GM19397 (cell line): Measurements from ENCODE around the gene ALDOC.
"Not testable (repeated sequence)": the region's sequence is repeated elsewhere in the genome, so short reads cannot be mapped to it uniquely, and the experiment has no call there.

Source experiments
- ATAC-seq: cut with Tn5 transposase; IDR thresholded peaks from one replicate; pipeline ENCODE4 v1.9.1; 2021; ENCODE audit warnings: mild to moderate bottlenecking, moderate library complexity; ENCODE audit not compliant: unreplicated experiment

ALDOC gene

DNA sequence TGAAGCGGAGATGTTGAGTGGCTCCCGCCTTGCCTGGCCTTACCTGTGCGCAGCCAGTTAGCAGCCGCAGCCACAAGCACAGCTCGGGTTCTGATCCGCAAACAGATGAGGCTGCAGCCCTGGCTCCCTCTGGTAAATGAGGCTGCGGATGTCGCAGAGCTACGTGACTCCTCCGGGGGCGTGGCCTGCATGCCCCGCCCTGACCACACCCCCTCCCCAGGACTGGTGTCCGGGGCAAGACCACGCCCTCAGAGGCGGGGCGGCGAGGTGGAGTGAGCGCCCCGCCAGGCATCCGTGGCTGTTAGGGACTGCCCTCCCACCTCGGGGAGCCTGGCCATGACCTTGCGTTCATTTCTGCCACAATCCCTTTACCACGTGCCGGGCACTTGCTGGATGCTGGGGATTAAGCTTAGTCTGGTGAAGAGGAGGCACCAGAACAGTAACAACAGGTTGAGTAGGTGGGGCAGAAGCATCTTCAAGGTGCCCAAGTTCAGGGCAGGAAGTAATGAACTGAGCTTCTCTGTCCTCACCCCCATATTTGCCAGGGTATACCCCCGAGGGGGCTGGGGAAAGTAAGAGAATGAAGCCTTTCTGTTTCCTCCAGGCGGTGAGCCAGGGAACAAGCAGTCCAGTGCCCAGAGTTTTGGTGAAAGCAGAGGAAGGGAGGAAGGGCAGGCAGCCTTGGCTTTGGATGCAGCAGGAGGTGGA, at the start of gene ALDOC:
TSS of gene ALDOC (minus strand) at position 138 of the 708 bp plus-strand sequence. CDS start 1,363 bp downstream, outside the sequence.
- peak; percentile 90 for ATAC-seq

DNA sequence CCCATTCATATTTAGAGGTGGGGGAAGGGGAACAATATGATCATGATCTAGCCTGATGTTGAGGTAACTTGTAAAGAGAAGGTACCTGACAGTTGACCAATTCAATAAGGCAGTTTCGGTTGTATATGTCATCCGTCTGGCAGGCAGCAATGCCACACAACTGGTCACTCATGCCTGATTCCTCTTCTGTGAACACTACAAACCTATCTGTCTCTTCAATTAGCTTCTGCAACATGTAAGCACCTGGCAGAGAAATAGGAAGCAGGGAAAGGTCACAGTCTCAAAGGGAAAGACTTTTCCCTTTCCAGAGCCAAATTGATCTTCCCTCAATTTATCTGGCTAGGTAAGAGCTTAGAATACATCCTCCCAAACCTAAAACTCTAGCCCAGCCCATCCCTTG, 47.5 kb upstream of the ALDOC start:
- ATAC-seq = no peak

DNA sequence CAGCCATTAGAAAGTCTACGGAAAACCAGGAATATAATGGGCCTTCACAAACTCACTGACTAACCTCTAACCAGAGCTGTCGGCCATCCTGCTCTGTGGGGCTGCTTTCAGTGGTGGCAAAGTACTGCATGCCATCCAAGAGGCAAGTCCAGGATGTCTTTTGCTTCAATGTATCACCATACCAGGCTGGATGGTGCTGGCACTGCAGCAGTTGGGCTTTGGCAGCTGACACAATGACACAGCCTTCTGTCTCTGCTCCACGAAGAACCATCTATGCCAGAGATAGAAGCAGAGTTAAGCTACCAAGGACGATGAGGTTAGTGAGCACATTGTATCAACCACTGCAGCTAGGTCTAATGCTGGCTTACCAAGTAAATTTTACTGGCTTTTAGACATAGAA, 47.0 kb upstream of the ALDOC start:
- ATAC-seq = no peak

DNA sequence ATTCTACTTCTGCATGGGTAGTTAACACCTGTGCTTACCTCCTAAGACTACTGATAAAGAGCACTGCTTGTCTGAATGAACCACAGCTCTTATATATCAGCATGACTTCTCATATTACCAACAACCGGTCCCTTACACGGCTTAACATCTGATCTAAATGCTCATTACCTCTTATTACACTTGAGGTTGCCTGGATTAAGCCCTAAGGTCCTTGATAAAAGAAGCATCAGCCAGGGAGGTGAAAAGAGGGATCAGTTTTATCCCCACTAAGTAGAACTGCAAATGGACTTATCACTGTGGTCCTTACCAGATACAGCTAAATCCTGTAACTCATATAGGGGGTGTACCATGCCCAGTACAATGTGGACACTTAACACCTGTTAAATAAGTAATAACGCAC, 45.5 kb upstream of the ALDOC start:
- ATAC-seq = no peak

DNA sequence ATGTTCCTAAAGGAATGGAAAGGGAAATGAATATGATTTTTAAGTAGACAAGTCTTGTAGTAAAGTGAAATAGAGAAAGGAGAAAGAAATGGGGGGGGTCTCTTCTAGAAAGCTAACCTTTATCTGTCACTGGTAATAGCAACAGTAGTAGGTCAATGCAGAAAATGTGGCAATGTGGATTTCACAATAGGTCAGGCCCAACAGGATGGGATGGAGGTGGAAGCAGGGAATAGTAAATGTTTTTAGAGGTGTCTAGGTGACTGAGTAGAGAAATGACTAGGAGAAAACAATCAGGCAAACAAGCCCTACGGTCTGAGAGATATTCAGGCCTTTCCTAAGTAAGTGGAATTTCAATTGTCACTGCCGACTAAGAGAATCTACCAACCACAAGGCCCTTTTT, 43.3 kb upstream of the ALDOC start:
- ATAC-seq = no peak

DNA sequence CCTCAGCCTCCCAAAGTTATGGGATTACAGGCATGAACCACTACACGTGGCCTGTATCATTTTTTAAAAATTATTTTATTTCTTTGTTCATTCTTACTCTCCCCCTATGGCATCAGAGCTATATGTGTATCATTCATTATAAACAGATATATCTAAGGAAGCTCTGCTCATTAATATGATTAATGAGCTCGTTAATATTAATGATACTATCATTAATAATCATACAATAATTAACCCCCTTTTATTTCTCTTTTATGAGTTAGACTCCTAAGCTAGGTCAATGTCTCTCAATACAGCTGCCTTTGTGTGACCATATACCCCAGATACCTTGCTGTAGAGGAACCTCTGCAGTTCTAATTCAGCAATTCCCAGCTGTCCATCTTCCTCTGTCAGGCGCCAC, 41.8 kb upstream of the ALDOC start:
- no peak for ATAC-seq

DNA sequence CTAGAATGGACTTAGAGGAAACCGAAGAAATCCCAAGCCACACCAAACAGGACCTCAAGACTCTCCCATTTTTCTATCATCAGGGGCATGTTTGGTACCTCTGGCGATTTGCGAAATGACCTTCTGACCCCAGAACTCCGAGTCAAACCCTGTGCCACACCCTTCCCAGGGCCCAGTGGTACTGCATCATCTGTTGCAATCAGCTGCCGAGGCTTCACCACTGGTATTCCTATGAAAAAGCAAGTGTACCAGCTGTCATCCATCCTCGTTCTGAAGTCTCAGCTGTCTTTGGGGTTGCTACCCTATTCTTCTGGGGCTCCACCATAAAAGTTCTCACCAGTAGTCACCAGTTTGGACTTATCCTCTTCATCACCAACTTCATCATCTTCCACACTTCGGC, 39.6 kb upstream of the ALDOC start:
- no peak for ATAC-seq

DNA sequence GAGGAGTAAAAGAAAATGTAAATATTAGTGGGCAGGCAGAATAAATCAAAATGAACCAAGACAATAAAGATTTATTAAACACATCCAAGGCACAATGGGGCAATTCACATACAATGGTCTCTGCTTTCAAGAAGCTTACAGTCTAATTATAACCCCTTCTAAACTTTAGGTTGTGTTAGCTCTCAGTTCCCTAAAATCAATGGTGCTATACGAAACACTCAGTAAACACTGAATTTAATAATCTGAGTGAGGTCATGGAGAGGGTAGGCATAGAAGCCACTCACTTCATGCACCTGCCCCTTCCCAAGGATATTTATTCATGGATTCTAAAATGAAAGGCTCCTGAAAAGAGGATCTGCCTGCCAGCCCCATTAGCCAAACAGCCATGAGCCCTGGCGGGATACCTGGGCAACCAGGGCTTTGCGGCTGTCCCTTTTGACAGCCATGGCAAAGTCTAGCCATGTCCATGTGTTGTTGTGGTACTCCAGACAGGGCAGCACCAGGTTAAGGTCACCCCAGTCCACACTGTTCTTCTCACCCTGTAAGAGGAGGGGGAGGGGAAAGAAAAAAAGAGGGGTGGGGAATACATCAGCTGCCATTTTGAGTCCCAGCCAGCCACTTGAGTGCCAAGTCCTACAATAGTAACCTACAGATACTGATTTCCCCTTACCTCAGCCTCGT, 38.7 kb upstream of the ALDOC start:
- ATAC-seq = no peak

DNA sequence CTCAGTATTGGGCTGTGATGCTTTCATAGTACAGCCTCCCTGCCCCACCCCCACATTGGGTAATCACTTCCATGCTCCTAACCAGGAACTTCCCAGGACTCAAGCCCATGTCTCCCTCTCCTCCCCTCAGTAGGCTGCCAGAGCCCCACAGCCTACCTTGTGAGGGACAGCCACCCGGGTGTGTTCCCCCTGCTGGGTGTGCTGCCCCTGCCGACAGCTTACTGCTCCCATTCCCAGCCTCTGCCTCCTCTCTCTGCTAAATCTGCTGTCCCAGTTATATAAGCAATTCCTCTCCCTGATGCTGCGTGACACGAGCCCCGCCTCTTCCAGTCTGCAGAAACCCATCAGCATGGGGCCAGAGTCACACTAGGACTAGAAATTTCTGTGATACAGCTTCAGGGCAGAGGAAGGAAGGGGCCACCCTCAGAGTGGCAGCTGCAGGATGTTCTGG, 37.3 kb upstream of the ALDOC start, which contains the start of gene RSKR:
TSS of gene RSKR (minus strand) at position 255 of the 451 bp plus-strand sequence. CDS start at position 231, 24 bp downstream.
- no peak for ATAC-seq

DNA sequence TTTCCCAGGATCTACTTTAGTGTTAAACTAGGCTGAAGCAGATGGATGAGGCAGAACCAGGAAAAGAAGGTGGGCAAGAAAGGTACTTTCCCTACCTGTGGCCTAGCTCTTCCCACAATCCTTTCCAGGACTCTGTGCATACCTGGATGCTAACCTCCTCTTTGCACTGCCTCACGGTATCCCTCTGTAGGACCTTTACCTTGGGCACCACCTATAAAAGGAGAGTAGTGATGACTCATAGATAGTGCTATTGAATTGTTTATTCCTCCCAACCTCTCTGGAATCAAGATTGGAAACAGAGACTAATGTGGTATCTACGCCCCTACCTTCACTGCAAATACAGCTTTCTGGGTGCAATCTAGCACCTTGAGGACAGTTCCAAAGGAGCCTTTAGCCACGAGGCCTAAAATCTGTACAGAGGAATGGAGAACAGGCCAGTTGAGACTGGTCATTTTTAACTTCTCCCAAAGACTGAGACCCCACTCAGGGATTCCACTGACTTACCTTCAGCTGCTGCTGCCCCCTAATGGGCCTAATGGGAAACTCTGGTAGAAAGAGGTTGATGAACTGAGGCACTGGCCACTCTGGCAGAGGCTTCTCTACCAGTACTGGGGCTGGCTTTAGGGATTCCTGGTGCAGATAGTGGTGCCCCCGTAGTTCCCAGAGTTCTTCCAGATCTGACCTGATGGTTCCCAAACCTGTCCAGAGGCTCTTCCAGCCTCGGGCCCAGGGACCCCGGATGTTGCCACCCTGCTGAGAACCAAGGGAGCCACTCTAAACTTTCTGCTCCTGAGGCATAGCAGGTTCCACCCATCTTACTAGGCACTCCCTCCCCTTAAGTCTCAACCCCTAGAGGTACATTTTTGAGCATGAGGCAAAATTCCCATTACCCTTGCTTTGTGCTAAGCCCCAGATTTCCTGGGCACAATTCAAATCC, 36.5 kb upstream of the ALDOC start:
- no peak for ATAC-seq

DNA sequence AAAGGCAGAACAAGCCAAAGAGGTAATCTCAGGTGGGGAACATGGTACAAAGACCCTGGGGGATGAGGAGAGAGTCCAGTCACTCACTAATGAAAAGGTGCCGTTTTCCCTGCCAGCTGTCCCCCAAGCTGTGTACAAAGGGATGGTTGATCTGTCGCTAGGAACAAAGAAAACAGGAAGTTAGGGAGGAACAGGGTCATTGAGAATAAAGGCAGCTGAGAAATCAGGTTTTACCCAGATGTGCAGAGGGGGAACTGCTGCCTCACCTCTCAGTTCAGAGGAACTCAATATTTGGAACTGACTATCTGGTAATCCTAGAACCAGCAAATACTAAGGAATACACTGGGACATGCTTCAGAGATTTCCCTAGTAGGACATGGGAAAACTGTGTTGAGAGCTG, 35.8 kb upstream of the ALDOC start:
- no peak for ATAC-seq

DNA sequence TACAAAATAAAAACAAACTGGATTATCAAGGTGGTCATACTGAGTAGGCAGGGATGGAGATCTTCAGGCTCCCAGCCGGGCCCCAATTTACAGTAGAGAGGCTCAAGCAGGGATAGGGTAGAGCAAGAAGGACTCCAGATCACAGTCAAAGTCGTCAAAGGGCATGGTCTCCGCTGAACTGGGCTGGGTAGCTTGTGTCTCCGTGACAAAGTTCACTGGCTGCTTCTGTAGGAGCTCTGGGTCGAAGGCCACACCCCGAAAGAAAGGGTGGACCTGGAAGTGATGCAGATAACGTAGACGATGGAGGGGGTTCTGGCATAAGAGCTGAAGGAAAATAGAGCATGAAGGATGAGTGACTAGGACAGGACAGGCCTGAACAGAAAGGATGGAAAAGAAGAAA, 33.7 kb upstream of the ALDOC start:
- no peak for ATAC-seq

DNA sequence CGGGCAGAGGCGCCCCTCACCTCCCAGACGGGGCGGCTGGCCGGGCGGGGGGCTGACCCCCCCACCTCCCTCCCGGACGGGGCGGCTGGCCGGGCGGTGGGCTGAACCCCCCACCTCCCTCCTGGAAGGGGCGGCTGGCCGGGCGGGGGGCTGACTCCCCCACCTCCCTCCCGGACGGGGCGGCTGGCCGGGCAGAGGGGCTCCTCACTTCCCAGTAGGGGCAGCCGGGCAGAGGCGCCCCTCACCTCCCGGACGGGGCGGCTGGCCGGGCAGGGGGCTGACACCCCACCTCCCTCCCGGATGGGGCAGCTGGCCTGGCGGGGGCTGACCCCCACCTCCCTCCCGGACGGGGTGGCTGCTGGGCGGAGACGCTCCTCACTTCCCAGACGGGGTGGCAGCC, 27.3 kb upstream of the ALDOC start:
- not testable (repeated sequence) for ATAC-seq

DNA sequence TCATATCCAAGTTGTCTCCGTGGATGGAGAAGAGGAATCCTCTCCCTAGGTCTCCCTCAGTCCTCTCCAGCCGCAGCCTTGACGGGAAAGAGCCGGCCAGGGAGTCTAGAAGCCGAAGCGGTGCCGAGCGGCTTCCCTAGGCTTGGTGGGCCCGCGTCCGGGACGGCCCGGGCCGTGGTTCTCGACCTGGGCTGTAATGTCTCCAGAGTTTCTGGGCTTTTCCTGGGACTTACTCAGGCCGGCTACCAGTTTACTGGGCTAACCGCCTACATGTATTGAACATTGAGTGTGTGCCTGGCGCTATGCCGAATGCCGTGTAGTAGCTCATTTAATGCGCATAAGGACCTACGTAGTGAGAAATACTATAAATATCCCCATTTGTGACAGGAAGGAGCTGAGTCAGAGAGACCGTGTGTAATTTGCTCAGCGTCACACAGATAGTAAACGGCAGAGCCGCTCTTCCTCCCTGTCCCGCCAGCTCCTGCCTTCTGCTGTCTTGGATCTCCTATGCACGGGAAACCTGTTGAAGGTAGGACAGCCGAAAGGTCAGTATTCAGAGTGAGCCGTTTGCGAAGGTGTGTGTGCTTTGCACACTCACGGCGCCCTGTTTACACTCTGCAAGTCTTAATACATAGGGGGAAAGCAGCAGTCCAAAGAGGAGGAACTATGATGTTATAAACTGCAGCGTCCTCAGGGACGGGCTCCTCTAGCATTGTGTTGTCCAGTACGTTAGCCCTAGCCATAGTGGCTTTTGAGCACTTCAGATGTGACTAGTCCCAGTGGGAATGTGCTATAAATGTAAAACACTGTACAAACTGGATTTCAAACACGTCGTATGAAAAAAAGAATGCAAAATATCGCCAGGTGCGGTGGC, 22.9 kb upstream of the ALDOC start:
- ATAC-seq = peak; percentile 39

DNA sequence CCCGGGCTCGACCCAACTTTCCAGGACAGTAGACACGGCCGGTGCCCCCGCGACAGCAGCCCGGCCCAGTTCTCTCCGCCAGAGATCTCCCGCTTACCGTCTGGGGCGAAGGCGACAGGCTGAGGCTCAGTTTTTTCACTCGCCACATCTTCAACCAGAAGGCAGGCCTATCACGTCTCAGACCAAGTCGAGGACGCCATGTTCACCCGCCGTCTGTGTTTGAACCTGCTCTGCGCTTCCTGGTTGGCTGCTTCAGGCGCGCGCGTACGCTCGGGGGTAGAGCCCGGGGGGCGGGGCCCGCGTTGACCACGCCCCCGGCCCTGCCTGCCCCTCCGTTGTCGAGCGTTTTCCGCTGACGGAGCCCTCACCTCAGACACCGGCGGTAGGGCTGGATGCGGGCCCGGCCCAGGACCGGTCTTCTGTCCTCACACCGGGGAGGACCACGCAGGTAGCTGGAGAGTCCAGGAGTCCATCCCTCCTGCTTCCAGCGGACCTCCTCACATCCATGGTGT, 22.2 kb upstream of the ALDOC start, which contains the start of gene SPAG5:
TSS of gene SPAG5 (minus strand) at position 227 of the 512 bp plus-strand sequence. CDS start at position 148, 79 bp downstream.
- peak; percentile 88 for ATAC-seq

DNA sequence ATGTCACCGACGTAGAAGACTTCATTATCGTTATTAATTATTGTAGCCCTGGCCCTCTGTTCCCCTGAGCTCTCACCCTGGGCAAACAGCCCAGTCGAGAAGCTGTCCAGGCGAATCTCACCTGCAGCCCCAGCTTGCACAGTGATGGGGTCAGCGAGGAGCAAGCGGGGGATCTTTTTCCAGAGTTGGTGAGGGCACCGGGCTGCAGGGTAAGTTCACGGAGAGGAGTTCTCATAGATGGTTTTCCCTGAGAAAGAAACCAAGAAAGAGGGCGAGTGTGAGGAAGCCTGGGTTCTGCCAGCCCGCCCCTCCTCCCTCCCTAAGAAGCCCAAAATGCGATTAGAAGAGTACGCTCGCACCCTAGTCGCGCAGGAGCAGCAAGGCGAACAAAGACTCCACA, 21.7 kb upstream of the ALDOC start:
- ATAC-seq = no peak

DNA sequence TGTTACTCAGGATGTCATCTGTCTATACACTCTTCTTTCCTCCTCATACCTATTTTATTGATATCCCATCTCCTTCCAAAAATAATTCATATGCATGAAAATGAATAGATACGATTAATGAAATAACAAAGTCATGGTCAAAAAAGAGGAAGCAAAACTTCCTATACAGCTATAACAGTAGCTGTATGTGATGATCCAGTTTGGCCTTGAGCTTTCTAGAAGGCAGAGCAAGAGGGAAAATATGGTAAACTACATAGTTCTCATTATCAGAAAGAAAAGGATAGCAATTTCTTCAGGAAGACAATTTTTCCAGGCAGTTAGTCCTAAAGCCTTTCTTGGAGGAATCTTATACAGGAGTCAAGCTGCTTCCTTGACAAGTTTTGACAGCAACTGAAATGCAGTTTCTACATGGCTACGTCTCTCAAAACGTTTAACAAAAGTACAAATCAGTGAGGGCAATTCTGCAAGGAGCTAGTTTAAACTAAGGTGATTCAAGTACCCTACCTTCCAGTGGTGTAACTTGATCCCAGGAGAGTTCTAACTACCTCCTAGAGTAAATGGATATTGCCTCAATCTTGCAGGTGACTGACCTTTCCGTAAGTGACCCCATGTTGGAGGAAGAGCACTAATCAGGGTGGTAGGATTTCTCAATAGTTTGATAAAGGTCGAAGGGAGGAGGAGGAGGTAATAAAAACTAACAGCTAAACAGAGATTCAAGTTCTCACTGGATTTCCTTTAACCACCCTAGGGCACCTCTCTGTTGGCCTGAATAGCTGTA, 21.1 kb upstream of the ALDOC start:
- ATAC-seq = no peak

DNA sequence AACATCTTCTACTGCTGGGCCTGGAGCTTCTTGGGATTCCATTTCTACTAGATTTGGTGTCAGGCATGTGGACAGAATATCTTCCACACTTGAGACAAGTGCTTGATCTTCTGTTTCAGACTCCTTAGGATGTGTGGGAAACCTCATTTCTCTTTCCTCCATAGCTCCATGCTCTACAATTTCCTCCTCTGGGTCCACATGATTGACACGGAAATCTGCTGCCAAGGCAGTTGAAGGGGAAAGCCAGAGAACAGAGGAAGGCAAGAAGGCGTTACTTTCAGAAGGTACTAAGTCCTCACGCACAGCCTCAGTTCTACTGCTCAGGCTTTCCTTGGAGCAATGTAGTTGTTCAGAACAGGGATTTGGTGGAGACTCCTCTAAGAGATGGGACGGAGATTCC, 15.6 kb upstream of the ALDOC start:
- ATAC-seq = no peak

DNA sequence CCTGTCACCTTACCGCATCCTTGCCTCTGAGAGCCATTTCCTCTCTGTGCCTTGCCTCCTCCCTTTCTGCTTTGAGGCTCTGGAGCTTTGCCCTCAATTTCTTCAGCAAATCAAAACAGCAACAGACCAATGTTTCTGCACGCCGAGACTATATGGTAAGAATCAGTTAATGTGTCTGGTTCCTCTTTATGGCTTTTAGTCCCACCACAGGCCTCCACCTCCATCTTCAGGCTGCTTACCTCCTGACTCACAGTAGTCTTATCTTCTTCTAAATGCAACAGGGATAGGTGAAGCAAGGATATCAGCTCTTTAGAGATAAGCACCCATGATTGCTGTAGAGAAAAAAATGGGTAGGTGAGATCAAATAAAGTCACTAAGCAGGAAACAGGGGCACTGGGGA, 9.2 kb upstream of the ALDOC start:
- ATAC-seq = no peak
